Adrenal gland (tissue), 5 donors: ENCODE data around the gene GIMAP8.

Experiments
- POLR2A ChIP-seq, 2 donors: fragments of 450-650 bp; IDR thresholded peaks; one replicate each; pipeline ENCODE4 v1.6.1; 2017; ENCODE audit warnings: antibody characterized with exemption in 2 of 2, mild to moderate bottlenecking in 2 of 2, moderate library complexity in 1 of 2
- TF ChIP-seq, protein P1 (sequence below), 6 experiments: fragments of 450-650 bp in 4 of 6; fragments of 200-600 bp in 2 of 6; sonication (generic) in 1 of 6; IDR thresholded peaks; 1 replicate in 5 of 6; 2 replicates in 1 of 6; pipeline versions ENCODE4 v1.5.1 to v1.8.0; 2016 to 2021; ENCODE audit warnings: antibody characterized with exemption in 6 of 6, mild to moderate bottlenecking in 2 of 6, moderate library complexity in 1 of 6
- donor health status: DM: no; HTN: no; CAD: no.

DNA sequence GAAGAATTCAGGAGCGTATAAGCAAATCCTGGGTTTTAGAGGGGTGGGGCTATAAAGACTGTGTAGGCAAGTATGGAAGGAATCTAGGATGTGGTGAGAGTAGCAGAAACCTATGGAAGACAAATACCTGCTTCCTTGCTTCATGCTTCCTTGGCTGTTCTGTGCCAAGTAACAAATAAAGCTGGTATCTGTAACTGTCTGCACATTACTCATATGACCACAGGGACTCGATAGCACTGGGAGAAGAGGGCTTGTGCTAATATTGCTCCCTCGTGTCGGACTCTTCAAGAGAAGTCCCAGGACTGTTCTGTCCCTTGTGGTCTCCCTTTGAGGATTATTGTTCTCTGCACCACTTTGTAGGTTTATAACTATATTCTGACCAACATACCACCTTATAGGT is 52.7 kb downstream of the GIMAP8 start:
- TF ChIP-seq, protein P1, sequence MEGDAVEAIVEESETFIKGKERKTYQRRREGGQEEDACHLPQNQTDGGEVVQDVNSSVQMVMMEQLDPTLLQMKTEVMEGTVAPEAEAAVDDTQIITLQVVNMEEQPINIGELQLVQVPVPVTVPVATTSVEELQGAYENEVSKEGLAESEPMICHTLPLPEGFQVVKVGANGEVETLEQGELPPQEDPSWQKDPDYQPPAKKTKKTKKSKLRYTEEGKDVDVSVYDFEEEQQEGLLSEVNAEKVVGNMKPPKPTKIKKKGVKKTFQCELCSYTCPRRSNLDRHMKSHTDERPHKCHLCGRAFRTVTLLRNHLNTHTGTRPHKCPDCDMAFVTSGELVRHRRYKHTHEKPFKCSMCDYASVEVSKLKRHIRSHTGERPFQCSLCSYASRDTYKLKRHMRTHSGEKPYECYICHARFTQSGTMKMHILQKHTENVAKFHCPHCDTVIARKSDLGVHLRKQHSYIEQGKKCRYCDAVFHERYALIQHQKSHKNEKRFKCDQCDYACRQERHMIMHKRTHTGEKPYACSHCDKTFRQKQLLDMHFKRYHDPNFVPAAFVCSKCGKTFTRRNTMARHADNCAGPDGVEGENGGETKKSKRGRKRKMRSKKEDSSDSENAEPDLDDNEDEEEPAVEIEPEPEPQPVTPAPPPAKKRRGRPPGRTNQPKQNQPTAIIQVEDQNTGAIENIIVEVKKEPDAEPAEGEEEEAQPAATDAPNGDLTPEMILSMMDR (IDR thresholded peaks at IDR 0.05), result no peak
- no peak for TF ChIP-seq POLR2A (IDR thresholded peaks at IDR 0.05)
